K562 (cell line): ENCODE measurements around the gene VRK3.

Experiments used
- CAMTA2 ChIP-seq: fragments of 250-450 bp; sonication (Bioruptor Pico); conservative IDR thresholded peaks from 2 replicates; pipeline ENCODE4 v1.5.1; 2022
- CTCF ChIP-seq, 3 experiments: IDR thresholded peaks in 2 of 3; conservative IDR thresholded peaks in 1 of 3; 2 replicates each; pipeline ENCODE4 v1.5.1; 2011 to 2012; ENCODE audit warnings: low read length in 3 of 3, mild to moderate bottlenecking in 3 of 3, control low read depth in 2 of 3, improper control_type of control experiment in 1 of 3, inconsistent platforms in 1 of 3, low read depth in 1 of 3, mixed read lengths in 1 of 3, moderate library complexity in 1 of 3; ENCODE audit not compliant: insufficient read depth in 2 of 3
- FOXP4 ChIP-seq: sonication (generic); formaldehyde crosslinking; IDR thresholded peaks from 2 replicates; pipeline ENCODE4 v1.8.0; 2022; ENCODE audit warnings: mild to moderate bottlenecking, missing genetic modification reagents, borderline replicate concordance
- HDAC3 ChIP-seq: fragments of 450-650 bp; IDR thresholded peaks from 2 replicates; pipeline ENCODE4 v1.6.1; 2018; ENCODE audit warnings: borderline replicate concordance, mild to moderate bottlenecking, moderate library complexity; ENCODE audit not compliant: partially characterized antibody
- IRF9 ChIP-seq: fragments of 450-650 bp; IDR thresholded peaks from 2 replicates; pipeline ENCODE4 v1.6.1; 2016; ENCODE audit warnings: missing biosample characterization, missing genetic modification characterization
- NR2F6 ChIP-seq: fragments of 450-650 bp; formaldehyde crosslinking; IDR thresholded peaks from 2 replicates; pipeline ENCODE4 v1.4.0; 2020; ENCODE audit warnings: mild to moderate bottlenecking
- POLR2AphosphoS2 ChIP-seq: IDR thresholded peaks from 2 replicates; pipeline ENCODE4 v1.6.1; 2012; ENCODE audit warnings: low read length, improper control_type of control experiment
- POLR2AphosphoS5 ChIP-seq: IDR thresholded peaks from 2 replicates; pipeline ENCODE4 v1.6.1; 2011; ENCODE audit warnings: mild to moderate bottlenecking, low read depth, low read length, moderate library complexity; ENCODE audit not compliant: control insufficient read depth, insufficient read depth
- POLR2B ChIP-seq: fragments of 450-650 bp; IDR thresholded peaks from 2 replicates; pipeline ENCODE4 v1.6.1; 2018; ENCODE audit warnings: low read depth; ENCODE audit not compliant: partially characterized antibody
- SMC3 ChIP-seq: conservative IDR thresholded peaks from 2 replicates; pipeline ENCODE4 v1.6.1; 2011; ENCODE audit warnings: low read depth, low read length, improper control_type of control experiment; ENCODE audit not compliant: insufficient read depth
- TCF7L2 ChIP-seq: fragments of 150-350 bp; IDR thresholded peaks from 2 replicates; pipeline ENCODE4 v1.6.1; 2016; ENCODE audit warnings: low read depth, mild to moderate bottlenecking, low read length, moderate library complexity
- ZNF354B ChIP-seq: fragments of 250-450 bp; sonication (Bioruptor Pico); IDR thresholded peaks from 2 replicates; pipeline ENCODE4 v1.4.0; 2020
- ZNF444 ChIP-seq: fragments of 250-450 bp; sonication (Bioruptor Pico); IDR thresholded peaks from 2 replicates; pipeline ENCODE4 v1.4.0; 2020; ENCODE audit warnings: mild to moderate bottlenecking, moderate library complexity

GRCh38 chr19:49977076-49977475 is 48.1 kb downstream of the VRK3 start:
- TF ChIP-seq ZNF444 (no peak), POLR2AphosphoS5 (no peak), CAMTA2 (CRISPR knock-in tag) (no peak), POLR2AphosphoS2 (no peak), POLR2B (no peak), HDAC3 (no peak), FOXP4 (CRISPR knock-in tag) (no peak), SMC3 (no peak), IRF9 (no peak), NR2F6 (CRISPR knock-in tag) (no peak), TCF7L2 (no peak), ZNF354B (CRISPR knock-in tag) (no peak), CTCF (IDR thresholded peaks at IDR 0.05 in 2 of 3, conservative IDR thresholded peaks at IDR 0.05 in 1 of 3; ENCODE audit: insufficient read depth in 2 of 3, low read depth in 1 of 3, low read length in 3 of 3) (no peak)
